Measurements from ENCODE around the gene PTPN14. TPM values are rescaled to one million over a fixed set of nuclear protein-coding genes. Genes with fewer than 3 reads are reported as not detected.
"Not testable (repeated sequence)": the region's sequence is repeated elsewhere in the genome, so short reads cannot be mapped to it uniquely, and the experiment has no call there.

PTPN14 gene
- total and polyA plus RNA-seq, 5 donors = 4.7 to 35.1 (median 17.7) TPM

- no peak overlapping the region for H3K27ac ChIP-seq (ENCODE audit: low read length)
- ATAC-seq = peak in 1 of 2 donors; percentile 43
- H3K4me3 ChIP-seq (ENCODE audit: low read length) = no peak overlapping the region
- no peaks in the 10 kb centered on the region for H3K9me3 ChIP-seq (ENCODE audit: control insufficient read depth, low read length)
- H3K27me3 ChIP-seq (ENCODE audit: control insufficient read depth, insufficient read depth) = no peaks in the 10 kb centered on the region
- peaks cover 2% of the 10 kb centered on the region for H3K4me1 ChIP-seq (ENCODE audit: control insufficient read depth, insufficient read depth, low read length)
- DNase-seq = no peak
- intact Hi-C loops (cut with DNase I) = loop anchor here in 1 of 4 donors (10.0 kb wide), 1 partner anchor 150 kb away; the partner anchor contains the start of gene PTPN14
- WGBS = 89% methylated on average over 9 of the region's 9 CpGs
These were observed 146.7 kb downstream of the PTPN14 start for GRCh38 chr1:214404571-214405213.

- DNase-seq = no peak
- Histone ChIP-seq H3K27me3 (ENCODE audit: control insufficient read depth, insufficient read depth) (no peaks in the 10 kb centered on the region), H3K9me3 (ENCODE audit: control insufficient read depth, low read length) (no peaks in the 10 kb centered on the region), H3K4me3 (ENCODE audit: low read length) (no peak overlapping the region), H3K27ac (ENCODE audit: low read length) (no peak overlapping the region), H3K4me1 (ENCODE audit: control insufficient read depth, insufficient read depth, low read length) (peaks cover 2% of the 10 kb centered on the region)
- no peak for ATAC-seq
- 63% methylated on average over 4 of the region's 4 CpGs for WGBS
- intact Hi-C loops (cut with DNase I) = loop anchor here in 1 of 4 donors (10.0 kb wide), 1 partner anchor 151 kb away; the partner anchor contains the start of gene PTPN14
These were observed 147.2 kb downstream of the PTPN14 start for GRCh38 chr1:214404154-214404553.

GRCh38 chr1:214403431-214403830 lies 148.0 kb downstream of the PTPN14 start:
- intact Hi-C loops (cut with DNase I) = loop anchor here in 1 of 4 donors (10.0 kb wide), 1 partner anchor 151 kb away; the partner anchor contains the start of gene PTPN14
- H3K4me1 ChIP-seq (ENCODE audit: control insufficient read depth, insufficient read depth, low read length) = peaks cover 2% of the 10 kb centered on the region
- ATAC-seq = no peak
- H3K27ac ChIP-seq (ENCODE audit: low read length) = no peak overlapping the region
- H3K9me3 ChIP-seq (ENCODE audit: control insufficient read depth, low read length) = no peaks in the 10 kb centered on the region
- H3K4me3 ChIP-seq (ENCODE audit: low read length) = no peak overlapping the region
- H3K27me3 ChIP-seq (ENCODE audit: control insufficient read depth, insufficient read depth) = no peaks in the 10 kb centered on the region
- DNase-seq = no peak
- WGBS = 81% methylated on average over 5 of the region's 5 CpGs

- WGBS = 11% methylated on average over 3 of the region's 3 CpGs
- no peak for DNase-seq
- Histone ChIP-seq H3K4me1 (ENCODE audit: control insufficient read depth, insufficient read depth, low read length) (peaks cover 2% of the 10 kb centered on the region), H3K4me3 (ENCODE audit: low read length) (no peak overlapping the region), H3K27ac (ENCODE audit: low read length) (no peak overlapping the region), H3K9me3 (ENCODE audit: control insufficient read depth, low read length) (no peaks in the 10 kb centered on the region), H3K27me3 (ENCODE audit: control insufficient read depth, insufficient read depth) (no peaks in the 10 kb centered on the region)
- intact Hi-C loops (cut with DNase I) = loop anchor here in 1 of 4 donors (10.0 kb wide), 1 partner anchor 152 kb away; the partner anchor contains the start of gene PTPN14
- peak in 1 of 2 donors; percentile 64 for ATAC-seq
These were observed 148.8 kb downstream of the PTPN14 start for GRCh38 chr1:214402613-214403083.

- no peak overlapping the region for H3K27ac ChIP-seq (ENCODE audit: low read length)
- H3K27me3 ChIP-seq (ENCODE audit: control insufficient read depth, insufficient read depth) = no peaks in the 10 kb centered on the region
- peaks cover 2% of the 10 kb centered on the region for H3K4me1 ChIP-seq (ENCODE audit: control insufficient read depth, insufficient read depth, low read length)
- ATAC-seq (no peak), DNase-seq (no peak)
- WGBS = 73% methylated on average over 3 of the region's 3 CpGs
- H3K9me3 ChIP-seq (ENCODE audit: control insufficient read depth, low read length) = no peaks in the 10 kb centered on the region
- intact Hi-C loops (cut with DNase I) = loop anchor here in 1 of 4 donors (10.0 kb wide), 1 partner anchor 153 kb away; the partner anchor contains the start of gene PTPN14
- no peak overlapping the region for H3K4me3 ChIP-seq (ENCODE audit: low read length)
These were observed 149.7 kb downstream of the PTPN14 start for GRCh38 chr1:214401666-214402065.

- no peak for DNase-seq
- Histone ChIP-seq H3K27ac (ENCODE audit: low read length) (no peak overlapping the region), H3K4me3 (ENCODE audit: low read length) (no peak overlapping the region), H3K4me1 (ENCODE audit: control insufficient read depth, insufficient read depth, low read length) (peaks cover 2% of the 10 kb centered on the region), H3K27me3 (ENCODE audit: control insufficient read depth, insufficient read depth) (no peaks in the 10 kb centered on the region), H3K9me3 (ENCODE audit: control insufficient read depth, low read length) (no peaks in the 10 kb centered on the region)
- WGBS = 94% methylated on average over 3 of the region's 3 CpGs
- ATAC-seq = no peak
- intact Hi-C loops (cut with DNase I) = loop anchor here in 1 of 4 donors (10.0 kb wide), 1 partner anchor 155 kb away; the partner anchor contains the start of gene PTPN14
These were observed 151.3 kb downstream of the PTPN14 start for GRCh38 chr1:214400131-214400530.

- no peak overlapping the region for H3K27ac ChIP-seq (ENCODE audit: low read length)
- ATAC-seq (no peak), DNase-seq (no peak)
- no peak overlapping the region for H3K4me3 ChIP-seq (ENCODE audit: low read length)
- intact Hi-C loops (cut with DNase I) = no loop called here
- no peaks in the 10 kb centered on the region for H3K27me3 ChIP-seq (ENCODE audit: control insufficient read depth, insufficient read depth)
- H3K4me1 ChIP-seq (ENCODE audit: control insufficient read depth, insufficient read depth, low read length) = no peaks in the 10 kb centered on the region
- WGBS = 98% methylated on average over 6 of the region's 6 CpGs
- H3K9me3 ChIP-seq (ENCODE audit: control insufficient read depth, low read length) = no peaks in the 10 kb centered on the region
These were observed 152.9 kb downstream of the PTPN14 start for GRCh38 chr1:214398490-214398889.

- Histone ChIP-seq H3K9me3 (ENCODE audit: control insufficient read depth, low read length) (no peaks in the 10 kb centered on the region), H3K27ac (ENCODE audit: low read length) (no peak overlapping the region), H3K27me3 (ENCODE audit: control insufficient read depth, insufficient read depth) (no peaks in the 10 kb centered on the region), H3K4me1 (ENCODE audit: control insufficient read depth, insufficient read depth, low read length) (no peaks in the 10 kb centered on the region), H3K4me3 (ENCODE audit: low read length) (no peak overlapping the region)
- ATAC-seq (no peak), DNase-seq (no peak)
- 89% methylated on average over 2 of the region's 2 CpGs for WGBS
- intact Hi-C loops (cut with DNase I) = no loop called here
These were observed 153.9 kb downstream of the PTPN14 start for GRCh38 chr1:214397497-214397896.

GRCh38 chr1:214396330-214396729 lies 155.1 kb downstream of the PTPN14 start:
- ATAC-seq (no peak), DNase-seq (no peak)
- H3K27ac ChIP-seq (ENCODE audit: low read length) = no peak overlapping the region

GRCh38 chr1:214394569-214394968 lies 156.8 kb downstream of the PTPN14 start:
- H3K4me3 ChIP-seq (ENCODE audit: low read length); H3K27me3 ChIP-seq (ENCODE audit: control insufficient read depth, insufficient read depth); intact Hi-C loops (cut with DNase I); H3K27ac ChIP-seq (ENCODE audit: low read length); ATAC-seq; H3K9me3 ChIP-seq (ENCODE audit: control insufficient read depth, low read length); DNase-seq; H3K4me1 ChIP-seq (ENCODE audit: control insufficient read depth, insufficient read depth, low read length): not testable (repeated sequence)
- 84% methylated on average over 5 of the region's 5 CpGs for WGBS

More at GRCh38 chr1:214396330-214396729, 155.1 kb downstream of the PTPN14 start:
- intact Hi-C loops (cut with DNase I) = no loop called here
- H3K27me3 ChIP-seq (ENCODE audit: control insufficient read depth, insufficient read depth) = no peaks in the 10 kb centered on the region
- no peak overlapping the region for H3K4me3 ChIP-seq (ENCODE audit: low read length)
- no peaks in the 10 kb centered on the region for H3K4me1 ChIP-seq (ENCODE audit: control insufficient read depth, insufficient read depth, low read length)
- 76% methylated on average over 3 of the region's 3 CpGs for WGBS
- H3K9me3 ChIP-seq (ENCODE audit: control insufficient read depth, low read length) = no peaks in the 10 kb centered on the region

GRCh38 chr1:214393086-214393485 lies 158.3 kb downstream of the PTPN14 start:
- Histone ChIP-seq H3K9me3 (ENCODE audit: control insufficient read depth, low read length) (no peaks in the 10 kb centered on the region), H3K27me3 (ENCODE audit: control insufficient read depth, insufficient read depth) (no peaks in the 10 kb centered on the region), H3K4me1 (ENCODE audit: control insufficient read depth, insufficient read depth, low read length) (no peaks in the 10 kb centered on the region), H3K4me3 (ENCODE audit: low read length) (no peak overlapping the region), H3K27ac (ENCODE audit: low read length) (no peak overlapping the region)
- no peak for ATAC-seq
- intact Hi-C loops (cut with DNase I) = no loop called here
- DNase-seq = no peak
- 88% methylated on average over 12 of the region's 12 CpGs for WGBS
